MM.1S (cell line): ENCODE data around the gene TAS2R38.

Experiments
- DNase-seq: peaks from one replicate; pipeline ENCODE4 v3.0.0-alpha.2; 2015
- H2AFZ ChIP-seq: fragments of 300-600 bp; sonication (generic); 2 replicates; pipeline ENCODE4 v1.6.0; 2016; ENCODE audit warnings: antibody characterized with exemption, low read length
- H3F3A ChIP-seq: fragments of 300-600 bp; sonication (generic); 2 replicates; pipeline ENCODE4 v1.6.1; 2016; ENCODE audit warnings: mild to moderate bottlenecking, antibody characterized with exemption, low read length, moderate library complexity, mixed read lengths; ENCODE audit not compliant: insufficient read depth
- H3K27ac ChIP-seq: fragments of 300-600 bp; sonication (generic); 2 replicates; pipeline ENCODE4 v1.5.1; 2016; ENCODE audit warnings: mild to moderate bottlenecking, low read length
- H3K27me3 ChIP-seq: fragments of 300-600 bp; sonication (generic); replicated peaks from 2 replicates; pipeline ENCODE4 v1.6.0; 2016; ENCODE audit warnings: low read length; ENCODE audit not compliant: insufficient read depth
- H3K36me3 ChIP-seq: fragments of 300-600 bp; sonication (generic); replicated peaks from 2 replicates; pipeline ENCODE4 v1.6.1; 2016; ENCODE audit warnings: mild to moderate bottlenecking, low read length, mixed read lengths; ENCODE audit not compliant: insufficient read depth
- H3K4me1 ChIP-seq: fragments of 300-600 bp; sonication (generic); 2 replicates; pipeline ENCODE4 v1.6.1; 2016; ENCODE audit warnings: low read length, mixed read lengths
- H3K4me2 ChIP-seq: fragments of 300-600 bp; sonication (generic); 2 replicates; pipeline ENCODE4 v1.6.0; 2016; ENCODE audit warnings: low read depth, low read length
- H3K4me3 ChIP-seq: fragments of 300-600 bp; sonication (generic); 2 replicates; pipeline ENCODE4 v1.5.1; 2016; ENCODE audit warnings: low read length, mixed read lengths
- H3K79me2 ChIP-seq: fragments of 300-600 bp; sonication (generic); 2 replicates; pipeline ENCODE4 v1.6.1; 2016; ENCODE audit warnings: mixed run types, low read length, mixed read lengths
- H3K9ac ChIP-seq: fragments of 300-600 bp; sonication (generic); 2 replicates; pipeline ENCODE4 v1.6.1; 2016; ENCODE audit warnings: low read length, mixed read lengths
- H3K9me2 ChIP-seq: fragments of 300-600 bp; sonication (generic); replicated peaks from 2 replicates; pipeline ENCODE4 v1.6.1; 2016; ENCODE audit warnings: mild to moderate bottlenecking, low read length, mixed read lengths; ENCODE audit not compliant: insufficient read depth
- H3K9me3 ChIP-seq: fragments of 300-600 bp; sonication (generic); replicated peaks from 2 replicates; pipeline ENCODE4 v1.6.1; 2016; ENCODE audit warnings: mild to moderate bottlenecking, low read length, mixed read lengths; ENCODE audit not compliant: insufficient read depth
- H4K20me1 ChIP-seq: fragments of 300-600 bp; sonication (generic); 2 replicates; pipeline ENCODE4 v1.6.1; 2016; ENCODE audit warnings: mild to moderate bottlenecking, low read length, moderate library complexity, mixed read lengths; ENCODE audit not compliant: insufficient read depth
- EZH2 ChIP-seq: fragments of 300-600 bp; sonication (generic); optimal IDR thresholded peaks from 2 replicates; pipeline ENCODE3; 2017; ENCODE audit warnings: low read depth, mild to moderate bottlenecking, antibody characterized with exemption, low read length, mixed read lengths
- EZH2phosphoT487 ChIP-seq: fragments of 300-600 bp; sonication (generic); IDR thresholded peaks from 2 replicates; pipeline ENCODE4 v1.6.1; 2018; ENCODE audit warnings: antibody characterized with exemption, low read length
- TF ChIP-seq, protein P1 (sequence below): fragments of 300-600 bp; sonication (generic); IDR thresholded peaks from 2 replicates; pipeline ENCODE4 v1.5.1; 2016; ENCODE audit warnings: antibody characterized with exemption, low read length, mixed read lengths

TAS2R38 gene

DNA sequence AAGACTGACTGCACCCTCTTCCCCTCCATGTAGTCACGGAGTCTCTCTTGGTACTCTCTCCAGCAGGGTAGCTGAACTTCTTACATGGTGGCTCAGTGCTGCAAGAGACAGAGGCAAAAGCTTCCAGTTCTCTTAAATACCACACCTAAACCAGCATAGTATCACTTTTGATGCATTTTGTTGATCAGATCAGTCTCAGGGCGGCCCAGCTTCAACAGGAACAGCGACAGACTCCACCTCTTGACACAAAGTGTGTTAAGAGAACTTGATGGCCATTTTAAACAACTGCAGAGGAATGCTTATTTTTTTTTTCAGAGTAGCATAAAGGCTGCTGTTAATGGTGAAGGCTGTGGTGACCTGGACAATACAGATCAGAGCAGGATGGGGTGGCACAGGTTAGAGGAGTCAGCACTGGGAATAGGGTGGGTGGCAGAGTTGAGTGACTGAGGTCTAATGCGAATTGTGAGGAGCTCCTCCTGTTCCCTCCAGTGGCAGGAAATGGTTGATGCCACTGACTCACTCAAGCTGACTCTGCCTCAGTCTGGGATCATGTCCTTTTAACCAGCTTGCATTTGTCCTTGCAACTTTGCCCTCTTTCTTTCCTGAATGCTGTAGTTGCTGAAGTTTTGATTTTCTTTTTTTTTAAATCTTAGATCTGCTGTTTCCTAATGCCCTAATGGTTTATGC, 39.4 kb upstream of the TAS2R38 start:
- Histone ChIP-seq H3K9me3 (no peaks in the 10 kb centered on the region), H3K4me3 (no peak overlapping the region), H3K4me2 (no peak overlapping the region), H3F3A (no peaks in the 10 kb centered on the region), H3K9me2 (no peaks in the 10 kb centered on the region), H3K4me1 (no peaks in the 10 kb centered on the region), H3K27ac (no peak overlapping the region), H3K36me3 (no peaks in the 10 kb centered on the region), H2AFZ (no peak overlapping the region), H3K9ac (no peak overlapping the region), H4K20me1 (no peaks in the 10 kb centered on the region), H3K79me2 (no peaks in the 10 kb centered on the region), H3K27me3 (no peaks in the 10 kb centered on the region)
- TF ChIP-seq, protein P1, sequence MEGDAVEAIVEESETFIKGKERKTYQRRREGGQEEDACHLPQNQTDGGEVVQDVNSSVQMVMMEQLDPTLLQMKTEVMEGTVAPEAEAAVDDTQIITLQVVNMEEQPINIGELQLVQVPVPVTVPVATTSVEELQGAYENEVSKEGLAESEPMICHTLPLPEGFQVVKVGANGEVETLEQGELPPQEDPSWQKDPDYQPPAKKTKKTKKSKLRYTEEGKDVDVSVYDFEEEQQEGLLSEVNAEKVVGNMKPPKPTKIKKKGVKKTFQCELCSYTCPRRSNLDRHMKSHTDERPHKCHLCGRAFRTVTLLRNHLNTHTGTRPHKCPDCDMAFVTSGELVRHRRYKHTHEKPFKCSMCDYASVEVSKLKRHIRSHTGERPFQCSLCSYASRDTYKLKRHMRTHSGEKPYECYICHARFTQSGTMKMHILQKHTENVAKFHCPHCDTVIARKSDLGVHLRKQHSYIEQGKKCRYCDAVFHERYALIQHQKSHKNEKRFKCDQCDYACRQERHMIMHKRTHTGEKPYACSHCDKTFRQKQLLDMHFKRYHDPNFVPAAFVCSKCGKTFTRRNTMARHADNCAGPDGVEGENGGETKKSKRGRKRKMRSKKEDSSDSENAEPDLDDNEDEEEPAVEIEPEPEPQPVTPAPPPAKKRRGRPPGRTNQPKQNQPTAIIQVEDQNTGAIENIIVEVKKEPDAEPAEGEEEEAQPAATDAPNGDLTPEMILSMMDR = no peak
- TF ChIP-seq EZH2 (no peak), EZH2phosphoT487 (no peak)
- no peak for DNase-seq

DNA sequence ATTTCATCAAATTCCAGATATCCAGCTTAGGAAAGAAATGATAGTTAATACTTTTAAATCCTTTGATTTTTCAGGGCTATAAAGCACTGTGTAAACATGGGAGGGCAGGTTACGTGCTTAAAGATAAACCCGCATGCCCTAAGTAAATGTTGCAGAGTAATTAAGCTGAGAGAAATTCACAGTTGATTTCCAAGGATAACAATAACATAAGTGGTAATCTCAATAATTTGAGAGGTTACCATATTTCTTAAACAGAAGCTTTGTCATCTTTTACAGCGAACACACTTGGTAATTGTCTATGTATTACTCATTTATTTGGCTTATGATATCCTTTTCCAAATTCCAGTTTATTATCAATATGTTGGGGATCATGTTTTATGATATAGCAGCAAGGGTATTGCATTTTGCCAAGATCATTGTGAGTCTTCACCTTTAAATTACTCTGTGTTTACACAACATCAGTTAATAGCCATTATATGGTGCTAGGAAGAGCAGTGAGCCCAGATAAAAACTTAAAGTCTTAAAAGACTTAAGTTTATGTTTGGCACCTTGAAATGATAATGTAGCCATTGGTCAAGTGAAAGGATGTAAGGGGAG, 37.5 kb upstream of the TAS2R38 start:
- Histone ChIP-seq H2AFZ (no peak overlapping the region), H3K9ac (no peak overlapping the region), H3K27ac (no peak overlapping the region), H3K79me2 (no peaks in the 10 kb centered on the region), H3K36me3 (no peaks in the 10 kb centered on the region), H3F3A (no peaks in the 10 kb centered on the region), H3K27me3 (no peaks in the 10 kb centered on the region), H3K4me2 (no peak overlapping the region), H3K4me3 (no peak overlapping the region), H4K20me1 (no peaks in the 10 kb centered on the region), H3K9me3 (no peaks in the 10 kb centered on the region), H3K4me1 (no peaks in the 10 kb centered on the region), H3K9me2 (no peaks in the 10 kb centered on the region)
- TF ChIP-seq, protein P1 = no peak
- TF ChIP-seq EZH2phosphoT487 (no peak), EZH2 (no peak)
- no peak for DNase-seq

DNA sequence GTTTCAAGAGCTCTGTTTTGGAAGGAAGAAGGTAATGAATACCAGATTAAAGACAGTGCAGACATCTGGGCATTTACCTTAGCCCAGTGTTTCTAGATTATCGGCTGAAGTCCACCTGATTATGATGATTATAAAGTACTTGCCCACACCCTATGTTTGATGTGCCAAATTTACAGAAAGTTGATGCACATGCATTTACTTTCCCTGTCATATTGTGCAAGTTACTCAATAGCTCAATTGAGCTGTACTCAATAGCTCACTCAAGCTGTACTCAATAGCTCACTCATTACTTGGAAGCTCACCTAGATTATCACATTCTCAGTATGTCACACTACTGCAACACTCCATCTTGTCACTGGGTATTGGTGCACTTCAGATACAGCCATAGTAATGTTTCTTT, 35.6 kb upstream of the TAS2R38 start:
- H3K9ac ChIP-seq = no peak overlapping the region
- no peaks in the 10 kb centered on the region for H3K27me3 ChIP-seq
- DNase-seq = no peak
- no peaks in the 10 kb centered on the region for H3K9me2 ChIP-seq
- H3K36me3 ChIP-seq = no peaks in the 10 kb centered on the region
- H3K4me1 ChIP-seq = no peaks in the 10 kb centered on the region
- TF ChIP-seq EZH2phosphoT487 = no peak
- no peak for TF ChIP-seq EZH2
- TF ChIP-seq, protein P1 = no peak
- no peak overlapping the region for H3K4me2 ChIP-seq
- no peaks in the 10 kb centered on the region for H3K9me3 ChIP-seq
- no peaks in the 10 kb centered on the region for H3K79me2 ChIP-seq
- H3K4me3 ChIP-seq = no peak overlapping the region
- no peaks in the 10 kb centered on the region for H3F3A ChIP-seq
- no peak overlapping the region for H2AFZ ChIP-seq
- no peaks in the 10 kb centered on the region for H4K20me1 ChIP-seq
- H3K27ac ChIP-seq = no peak overlapping the region
